Daoy (cell line): ENCODE measurements around the gene SPANXN4. TPM values are rescaled to one million over a fixed set of nuclear protein-coding genes. Genes with fewer than 3 reads are reported as not detected.

ENCODE experiments used
- DNase-seq: peaks from one replicate; pipeline ENCODE4 v3.0.0-alpha.2; 2015; ENCODE audit warnings: low read depth
- total RNA-seq: library from RNA; depleted of rRNA; stranded (reverse); fragments of >200 nt; shearing (Covaris generic); gene quantifications from 2 replicates; pipeline ENCODE4 v1.2.3, GENCODE V29; 2014; rRNA removed

Gene SPANXN4
- total RNA-seq, result not detected in 2 replicates

- DNase-seq, result no peak
Observed at GRCh38 chrX:143025628-143026027, at the start of gene SPANXN4. TSS of gene SPANXN4 (plus strand) at chrX:143025928. CDS start at chrX:143026015, 87 bp downstream.

- no peak for DNase-seq
Observed at GRCh38 chrX:142977128-142977914, 48.4 kb upstream of the SPANXN4 start.

GRCh38 chrX:142978130-142978684 lies 47.5 kb upstream of the SPANXN4 start:
- DNase-seq, result no peak

GRCh38 chrX:142982679-142983078 lies 43.0 kb upstream of the SPANXN4 start:
- DNase-seq, result no peak

GRCh38 chrX:142994988-142995387 lies 30.7 kb upstream of the SPANXN4 start:
- no peak for DNase-seq

DNA sequence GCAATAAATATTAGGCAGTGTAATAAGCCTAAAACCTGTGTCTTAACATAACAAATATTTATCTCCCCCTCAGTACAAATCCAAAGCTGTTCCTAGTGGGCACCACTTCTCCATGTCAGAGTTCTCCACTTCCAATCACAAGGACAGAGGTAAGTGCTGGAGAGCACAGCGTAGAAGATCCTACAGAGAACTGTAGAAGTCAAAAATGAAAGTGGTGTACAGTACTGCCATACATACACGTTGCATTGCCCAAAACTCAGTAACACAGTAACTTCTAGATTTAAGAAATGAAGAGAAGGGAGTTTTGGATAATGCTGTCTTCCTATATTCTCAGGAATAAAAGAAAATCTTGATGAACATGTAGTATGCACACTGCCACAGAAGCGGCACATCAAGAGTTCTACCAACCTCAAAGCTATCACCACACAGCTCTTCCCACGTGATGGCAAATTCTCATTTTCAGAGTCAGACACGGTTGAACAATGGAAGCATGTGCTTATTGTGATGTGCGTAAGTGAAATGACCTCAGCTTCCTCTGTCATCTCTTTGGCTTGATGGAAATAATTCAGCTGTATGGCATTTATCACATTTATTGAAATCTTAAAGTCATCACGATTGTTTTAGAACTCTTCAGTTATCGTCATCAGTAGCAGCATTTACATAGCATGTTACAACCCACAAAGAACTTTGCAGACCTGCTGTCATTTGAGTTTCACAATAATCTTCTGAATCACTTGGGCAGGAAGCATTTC lies 27.1 kb upstream of the SPANXN4 start:
- no peak for DNase-seq

DNA sequence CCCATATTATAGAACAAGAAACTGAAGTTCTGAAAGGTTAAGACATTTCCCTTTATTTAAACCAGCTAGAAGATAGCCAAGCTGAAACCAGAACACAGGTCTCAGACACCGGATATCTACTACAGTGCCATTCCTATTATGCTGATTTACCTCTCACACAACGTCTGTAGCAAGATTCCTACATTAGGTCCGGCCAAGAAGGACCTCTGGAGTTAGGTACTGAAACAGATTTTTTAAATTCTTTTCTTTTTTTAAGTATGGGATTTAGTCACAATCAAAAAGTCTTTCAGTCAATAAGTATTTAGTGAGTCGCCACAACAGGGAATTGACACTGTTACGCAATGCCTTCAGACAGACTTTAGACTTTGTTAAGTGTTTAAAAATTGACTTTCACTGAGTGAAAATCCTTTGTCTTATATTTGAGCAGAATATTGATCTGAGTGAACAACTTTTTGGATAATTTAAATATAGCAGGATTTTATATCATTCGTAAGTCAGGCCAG lies 26.5 kb upstream of the SPANXN4 start:
- no peak for DNase-seq

DNA sequence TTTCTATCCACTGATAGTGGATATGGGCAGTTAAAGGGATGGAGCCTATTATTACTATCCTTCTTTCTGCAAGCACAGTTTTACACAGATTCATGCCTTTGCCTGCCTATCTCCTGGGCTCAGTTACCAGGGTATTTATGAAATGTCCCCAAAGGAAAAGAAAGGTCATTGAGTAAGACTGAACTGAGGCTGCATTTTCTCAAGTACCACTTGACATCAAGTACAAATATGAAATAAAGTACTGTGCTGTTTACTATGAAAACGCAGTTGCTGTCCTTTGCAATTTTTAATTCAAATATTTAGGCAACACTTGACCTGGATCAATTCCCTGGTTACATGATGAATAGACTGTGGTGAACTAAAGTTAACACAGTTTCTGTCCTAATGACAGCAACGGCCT lies 23.5 kb upstream of the SPANXN4 start:
- no peak for DNase-seq

DNA sequence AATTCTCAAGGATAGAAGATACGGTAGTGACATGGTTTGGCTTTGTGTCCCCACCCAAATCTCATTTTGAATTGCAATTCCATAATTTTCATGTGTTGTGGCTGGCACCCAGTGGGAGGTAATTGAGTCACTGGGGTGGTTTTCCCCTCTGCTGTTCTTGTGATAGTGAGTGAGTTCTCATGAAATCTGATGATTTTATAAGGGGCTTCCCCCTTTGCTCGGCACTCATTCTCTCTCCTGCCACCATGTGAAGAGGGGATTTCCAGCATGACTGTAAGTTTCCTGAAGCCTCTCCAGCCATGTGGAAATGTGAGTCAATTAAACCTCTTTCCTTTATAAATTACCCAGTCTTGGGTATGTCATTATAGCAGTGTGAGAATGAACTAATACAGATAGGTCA lies 8.5 kb upstream of the SPANXN4 start:
- no peak for DNase-seq

GRCh38 chrX:143027275-143027674 lies 1.5 kb downstream of the SPANXN4 start:
- DNase-seq, result no peak

DNA sequence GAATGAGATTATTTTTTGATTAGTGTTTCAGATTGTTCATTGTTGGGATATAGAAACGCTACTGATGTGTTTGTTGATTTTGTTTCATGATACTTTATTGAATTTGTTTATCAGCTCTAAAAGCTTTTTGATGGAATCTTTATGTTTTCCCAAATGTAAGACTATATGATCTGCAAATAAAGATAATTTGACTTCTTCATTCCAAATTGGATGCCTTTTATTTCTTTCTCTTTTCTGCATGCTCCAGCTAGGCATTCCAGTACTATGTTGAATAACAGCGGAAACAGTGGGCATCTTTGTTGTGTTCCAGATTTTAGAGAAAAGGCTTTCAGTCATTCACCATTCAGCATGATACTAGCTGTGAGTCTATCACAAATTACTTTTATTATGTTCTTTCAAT lies 21.8 kb downstream of the SPANXN4 start:
- no peak for DNase-seq

DNA sequence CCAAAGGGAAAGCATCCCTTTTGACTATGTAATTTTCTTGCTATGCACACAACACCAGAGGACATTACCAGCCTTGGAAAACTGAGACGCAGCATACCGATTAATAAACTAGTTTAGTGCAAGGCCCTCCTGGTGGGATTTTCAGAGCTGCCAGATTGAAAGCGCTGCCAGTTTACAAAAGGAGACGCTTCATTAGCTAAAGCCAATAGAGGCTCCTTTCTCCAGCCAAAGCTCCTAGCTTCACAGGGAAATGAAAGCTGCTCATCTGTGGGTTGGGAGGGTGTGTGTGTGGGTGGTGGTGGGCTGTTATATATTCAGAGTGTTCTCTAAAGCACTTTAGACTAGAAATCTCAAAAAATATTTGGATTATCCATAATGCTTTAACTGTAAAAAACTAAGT lies 32.4 kb downstream of the SPANXN4 start:
- no peak for DNase-seq

GRCh38 chrX:143081231-143081630 lies 55.5 kb downstream of the SPANXN4 start:
- DNase-seq, result no peak

- no peak for DNase-seq
Observed at GRCh38 chrX:143082537-143082936, 56.8 kb downstream of the SPANXN4 start.
